ENCODE data around the gene CSTB.

CSTB gene

DNA sequence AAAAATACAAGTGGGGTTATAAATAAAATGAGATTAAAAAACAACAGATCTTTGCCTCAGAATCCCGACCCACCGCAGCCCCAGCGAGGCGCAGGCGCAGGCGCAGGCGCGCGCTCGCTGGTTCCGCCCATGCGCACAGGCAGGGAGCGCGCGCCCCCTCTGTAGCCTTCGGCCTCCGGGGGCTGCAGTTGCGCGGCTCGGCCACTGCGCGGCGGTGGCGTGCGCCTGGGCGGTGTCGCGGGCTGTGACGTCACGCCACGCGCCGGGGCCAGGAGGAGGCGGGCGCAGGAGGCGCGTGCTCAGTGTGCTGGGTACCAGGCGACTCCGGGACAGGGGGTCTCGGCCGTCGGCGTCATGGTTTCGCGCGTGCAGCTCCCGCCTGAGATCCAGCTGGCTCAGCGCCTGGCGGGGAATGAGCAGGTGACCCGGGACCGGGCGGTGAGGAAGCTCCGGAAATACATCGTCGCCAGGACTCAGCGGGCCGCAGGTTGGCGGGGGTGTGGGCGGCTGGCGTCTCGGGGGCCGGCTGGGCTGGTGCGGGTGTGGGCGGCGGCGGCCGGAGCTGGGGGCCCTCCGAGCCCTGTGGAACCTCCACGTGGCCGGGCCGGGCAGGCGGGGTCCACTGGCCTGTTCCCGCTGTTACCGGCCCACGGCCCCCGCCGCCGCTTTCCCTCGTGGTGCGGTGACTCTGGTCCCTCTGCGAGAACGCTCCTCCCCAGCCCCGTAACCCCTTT, 13.3 kb upstream of the CSTB start, which contains the start of gene RRP1:
TSS of gene RRP1 (plus strand) at position 302 of the 734 bp plus-strand sequence. CDS start at position 355, 53 bp downstream.
- Histone ChIP-seq H3K4me3 (ENCODE audit: low read depth, low read length) (peak within 1 kb of the TSS; percentile 88), H3K9me3 (ENCODE audit: severe bottlenecking) (no peaks in the 10 kb centered on the region), H3K27me3 (ENCODE audit: insufficient read depth, low read depth, severe bottlenecking) (no peaks in the 10 kb centered on the region), H3K36me3 (peaks cover 47% of the 10 kb centered on the region), H3K27ac (peak within 1 kb of the TSS; percentile 81)
- peak; percentile 96 for TF ChIP-seq CTCF (IDR thresholded peaks at IDR 0.05; ENCODE audit: low read depth, low read length)
- peak; percentile 93 for DNase-seq

DNA sequence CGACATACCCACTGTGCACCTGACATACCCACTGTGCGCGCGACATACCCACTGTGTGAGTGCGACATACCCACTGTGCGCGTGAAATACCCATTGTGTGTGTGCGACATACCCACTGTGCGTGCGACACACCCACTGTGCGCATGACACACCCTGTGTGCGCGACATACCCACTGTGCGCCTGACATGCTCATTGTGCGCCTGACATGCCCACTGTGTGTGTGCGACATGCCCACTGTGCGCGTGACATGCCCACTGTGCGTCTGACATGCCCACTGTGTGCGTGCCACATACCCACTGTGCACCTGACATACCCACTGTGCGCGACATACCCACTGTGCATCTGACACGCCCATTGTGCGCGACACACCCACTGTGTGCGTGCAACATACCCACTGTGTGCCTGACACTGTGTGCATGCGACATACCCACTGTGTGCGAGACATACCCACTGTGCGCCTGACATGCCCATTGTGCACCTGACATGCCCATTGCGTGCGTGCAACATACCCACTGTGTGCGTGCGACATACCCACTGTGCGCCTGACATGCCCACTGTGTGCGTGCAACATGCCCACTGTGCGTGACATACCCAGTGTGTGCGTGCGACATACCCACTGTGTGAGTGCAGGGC, 10.8 kb upstream of the CSTB start:
- Histone ChIP-seq H3K4me3 (ENCODE audit: low read depth, low read length) (no peak overlapping the region), H3K36me3 (peaks cover 22% of the 10 kb centered on the region), H3K9me3 (ENCODE audit: severe bottlenecking) (no peaks in the 10 kb centered on the region), H3K27me3 (ENCODE audit: insufficient read depth, low read depth, severe bottlenecking) (no peaks in the 10 kb centered on the region), H3K27ac (no peak overlapping the region)
- no peak for DNase-seq
- TF ChIP-seq CTCF (IDR thresholded peaks at IDR 0.05; ENCODE audit: low read depth, low read length): no peak

- DNase-seq: no peak
- H3K9me3 ChIP-seq (ENCODE audit: severe bottlenecking): no peaks in the 10 kb centered on the region
- no peak overlapping the region for H3K27ac ChIP-seq
- H3K36me3 ChIP-seq: peaks cover 16% of the 10 kb centered on the region
- H3K4me3 ChIP-seq (ENCODE audit: low read depth, low read length): no peak overlapping the region
- no peaks in the 10 kb centered on the region for H3K27me3 ChIP-seq (ENCODE audit: insufficient read depth, low read depth, severe bottlenecking)
- no peak for TF ChIP-seq CTCF (IDR thresholded peaks at IDR 0.05; ENCODE audit: low read depth, low read length)
These were observed 10.2 kb upstream of the CSTB start for GRCh38 chr21:43786300-43786806.

GRCh38 chr21:43785134-43785533, 9.0 kb upstream of the CSTB start:
- no peak for DNase-seq
- no peaks in the 10 kb centered on the region for H3K27me3 ChIP-seq (ENCODE audit: insufficient read depth, low read depth, severe bottlenecking)
- no peaks in the 10 kb centered on the region for H3K9me3 ChIP-seq (ENCODE audit: severe bottlenecking)
- no peak for TF ChIP-seq CTCF (IDR thresholded peaks at IDR 0.05; ENCODE audit: low read depth, low read length)
- H3K4me3 ChIP-seq (ENCODE audit: low read depth, low read length): no peak overlapping the region
- no peak overlapping the region for H3K27ac ChIP-seq
- H3K36me3 ChIP-seq: peaks cover 6% of the 10 kb centered on the region

- H3K27me3 ChIP-seq (ENCODE audit: insufficient read depth, low read depth, severe bottlenecking): no peaks in the 10 kb centered on the region
- no peak for DNase-seq
- H3K9me3 ChIP-seq (ENCODE audit: severe bottlenecking): no peaks in the 10 kb centered on the region
- H3K27ac ChIP-seq: no peak overlapping the region
- H3K4me3 ChIP-seq (ENCODE audit: low read depth, low read length): no peak overlapping the region
- no peaks in the 10 kb centered on the region for H3K36me3 ChIP-seq
- no peak for TF ChIP-seq CTCF (IDR thresholded peaks at IDR 0.05; ENCODE audit: low read depth, low read length)
These were observed 7.1 kb upstream of the CSTB start for GRCh38 chr21:43783098-43783700.

Data from WERI-Rb-1 (cell line).